ENCODE results near the gene SURF2. TPM values are rescaled to one million over a fixed set of nuclear protein-coding genes. Genes with fewer than 3 reads are reported as not detected.

Gene SURF2
- total and polyA plus RNA-seq, 9 of the 15 experiments (the other 6 are each of a cell fraction or from before 2014, with no cell fraction given) = 5.5 to 82.5 (median 21.3) TPM

DNA sequence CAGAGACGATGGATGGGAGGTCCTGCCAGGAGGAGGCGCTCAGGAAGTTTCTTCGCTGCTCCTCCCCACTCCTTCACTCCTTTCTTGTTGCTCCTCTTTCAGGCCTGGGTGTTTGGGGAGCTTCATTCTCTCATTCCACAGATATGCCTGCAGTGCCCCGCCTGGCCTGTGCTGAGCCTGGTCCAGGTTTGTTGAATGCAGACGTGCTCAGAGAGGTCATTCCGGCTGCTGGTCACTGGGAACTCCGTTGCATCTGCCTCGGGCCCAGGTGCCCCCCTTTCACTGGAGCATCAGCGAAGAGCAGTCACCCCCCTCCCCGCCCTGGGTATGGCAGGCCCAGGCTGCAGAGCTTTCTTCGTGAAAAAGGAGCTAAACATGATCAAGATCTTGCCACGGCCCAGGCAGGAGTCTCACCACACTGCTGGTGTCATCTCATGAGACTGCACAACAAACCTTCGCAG, 35.9 kb upstream of the SURF2 start:
- POLR2A ChIA-PET = interaction anchor here (0.6 to 0.7 kb wide), 3 partner anchors 34 to 566 kb away, joined by 3 read pairs; no protein-coding TSS in a partner anchor
- H3K9me1 ChIP-seq (ENCODE audit: control insufficient read depth, insufficient read depth, low read length) = no peaks in the 10 kb centered on the region
- H3K4me1 ChIP-seq (replicated peaks in 1 of 2; ENCODE audit: control insufficient read depth in 2 of 2, insufficient read depth in 2 of 2, low read length in 2 of 2) = peaks cover 0 to 9% of the 10 kb centered on the region in 2 experiments; a peak in 2 of 5 replicates
- H3K36me3 ChIP-seq (ENCODE audit: control insufficient read depth, insufficient read depth, low read length) = no peaks in the 10 kb centered on the region
- CTCF ChIA-PET (ENCODE audit: low intra/inter-chr PET ratio) = interaction anchor here (0.6 kb wide), 1 partner anchor 84 kb away, joined by 3 read pairs; no protein-coding TSS in a partner anchor
- no peak overlapping the region for H3K4me3 ChIP-seq
- H2AFZ ChIP-seq (ENCODE audit: low read depth, low read length) = no peak overlapping the region
- H3K9me3 ChIP-seq (replicated peaks; ENCODE audit: control insufficient read depth, insufficient read depth, low read depth, low read length) = peaks cover 3% of the 10 kb centered on the region
- H3K79me2 ChIP-seq (ENCODE audit: control insufficient read depth, insufficient read depth, low read length) = no peaks in the 10 kb centered on the region
- no peak overlapping the region for H3K27ac ChIP-seq (ENCODE audit: extremely low read depth, low read depth, low read length)
- BruUV-seq (replicated peaks) = no TSS peak
- ATAC-seq (peak; percentile 84), FAIRE-seq (no peak), DNase-seq (ENCODE audit: extremely low read depth in 1 of 4, low spot score in 3 of 4) (peak in 2 of 4 experiments; percentile 23 to 24)
- no peaks in the 10 kb centered on the region for H4K20me1 ChIP-seq (replicated peaks; ENCODE audit: control insufficient read depth, insufficient read depth, low read length)
- intact Hi-C loops (cut with micrococcal nuclease) (loop anchor here (10.0 kb wide), 1 partner anchor 46 kb away; the partner anchor contains the start of gene ABO), in situ Hi-C loops (cut with MboI) (no loop called here)
- H3K9ac ChIP-seq (ENCODE audit: insufficient read depth in 1 of 2, low read depth in 2 of 2, low read length in 2 of 2) = no peak overlapping the region
- H3K4me2 ChIP-seq (ENCODE audit: insufficient read depth, low read length) = no peak overlapping the region
- peaks cover 0 to 8% of the 10 kb centered on the region in 2 experiments; a peak in 1 of 5 replicates for H3K27me3 ChIP-seq (ENCODE audit: control insufficient read depth in 2 of 2, insufficient read depth in 2 of 2, low read length in 2 of 2)
- 32% methylated on average over 13 of the region's 13 CpGs for WGBS (ENCODE audit: insufficient coverage, low coverage, missing lambda C conversion rate)
- no peak for TF ChIP-seq RBM34 (IDR thresholded peaks at IDR 0.05; ENCODE audit: borderline replicate concordance, insufficient read depth, low read length)
- no peak for TF ChIP-seq SRSF7 (optimal IDR thresholded peaks at IDR 0.05; ENCODE audit: low read depth, low read length)
- no peak for TF ChIP-seq MIER1 (IDR thresholded peaks at IDR 0.05; ENCODE audit: low read depth)
- TF ChIP-seq ZBTB8A (IDR thresholded peaks at IDR 0.05; ENCODE audit: partially characterized antibody) = no peak
- no peak for TF ChIP-seq ZNF436 (CRISPR knock-in tag; IDR thresholded peaks at IDR 0.05)
- TF ChIP-seq ELF1 (tag; IDR thresholded peaks at IDR 0.05) = no peak
- no peak for TF ChIP-seq MAFF (IDR thresholded peaks at IDR 0.05; ENCODE audit: low read length)
- no peak for TF ChIP-seq ZFP30 (CRISPR knock-in tag; IDR thresholded peaks at IDR 0.05; ENCODE audit: borderline replicate concordance)
- TF ChIP-seq NR1H2 (CRISPR knock-in tag; IDR thresholded peaks at IDR 0.05) = no peak
- no peak for TF ChIP-seq SIX5 (IDR thresholded peaks at IDR 0.05; ENCODE audit: borderline replicate concordance in 1 of 2, insufficient read depth in 1 of 2, low read depth in 1 of 2, low read length in 2 of 2)
- TF ChIP-seq, protein P1, sequence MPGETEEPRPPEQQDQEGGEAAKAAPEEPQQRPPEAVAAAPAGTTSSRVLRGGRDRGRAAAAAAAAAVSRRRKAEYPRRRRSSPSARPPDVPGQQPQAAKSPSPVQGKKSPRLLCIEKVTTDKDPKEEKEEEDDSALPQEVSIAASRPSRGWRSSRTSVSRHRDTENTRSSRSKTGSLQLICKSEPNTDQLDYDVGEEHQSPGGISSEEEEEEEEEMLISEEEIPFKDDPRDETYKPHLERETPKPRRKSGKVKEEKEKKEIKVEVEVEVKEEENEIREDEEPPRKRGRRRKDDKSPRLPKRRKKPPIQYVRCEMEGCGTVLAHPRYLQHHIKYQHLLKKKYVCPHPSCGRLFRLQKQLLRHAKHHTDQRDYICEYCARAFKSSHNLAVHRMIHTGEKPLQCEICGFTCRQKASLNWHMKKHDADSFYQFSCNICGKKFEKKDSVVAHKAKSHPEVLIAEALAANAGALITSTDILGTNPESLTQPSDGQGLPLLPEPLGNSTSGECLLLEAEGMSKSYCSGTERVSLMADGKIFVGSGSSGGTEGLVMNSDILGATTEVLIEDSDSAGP (CRISPR knock-in tag; IDR thresholded peaks at IDR 0.05) = no peak
- TF ChIP-seq CBX3 (IDR thresholded peaks at IDR 0.05; ENCODE audit: borderline replicate concordance in 1 of 2, low read length in 2 of 2) = no peak
- TF ChIP-seq VEZF1 (CRISPR knock-in tag; IDR thresholded peaks at IDR 0.05) = no peak
- no peak for TF ChIP-seq ZNF586 (CRISPR knock-in tag; conservative IDR thresholded peaks at IDR 0.05)
- peak; percentile 70 for TF ChIP-seq ZNF263 (CRISPR knock-in tag; IDR thresholded peaks at IDR 0.05; ENCODE audit: borderline replicate concordance)
- TF ChIP-seq HNRNPLL (IDR thresholded peaks at IDR 0.05; ENCODE audit: low read depth, low read length, poor library complexity, severe bottlenecking) = no peak
- no peak for TF ChIP-seq ZNF23 (CRISPR knock-in tag; IDR thresholded peaks at IDR 0.05)
- no peak for TF ChIP-seq ZNF274 (IDR thresholded peaks at IDR 0.05; ENCODE audit: borderline replicate concordance, low read depth, low read length)
- TF ChIP-seq, protein P2, sequence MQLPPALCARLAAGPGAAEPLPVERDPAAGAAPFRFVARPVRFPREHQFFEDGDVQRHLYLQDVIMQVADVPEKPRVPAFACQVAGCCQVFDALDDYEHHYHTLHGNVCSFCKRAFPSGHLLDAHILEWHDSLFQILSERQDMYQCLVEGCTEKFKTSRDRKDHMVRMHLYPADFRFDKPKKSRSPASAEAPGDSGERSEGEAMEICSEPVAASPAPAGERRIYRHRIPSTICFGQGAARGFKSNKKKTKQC (CRISPR knock-in tag; IDR thresholded peaks at IDR 0.05) = no peak
- TF ChIP-seq ETS2 (tag; IDR thresholded peaks at IDR 0.05; ENCODE audit: borderline replicate concordance, poor library complexity, severe bottlenecking) = no peak
